OCI-LY1 (cell line): Measurements from ENCODE around the gene OPN4.

Experiments
- CTCF ChIP-seq: fragments of 200-600 bp; sonication (generic), shearing (Covaris generic); IDR thresholded peaks from 2 replicates; pipeline ENCODE4 v1.5.1; 2017; ENCODE audit warnings: mild to moderate bottlenecking, antibody characterized with exemption, low read length, moderate library complexity, mixed read lengths
- EZH2 ChIP-seq: fragments of 200-600 bp; sonication (generic), shearing (Covaris generic); IDR thresholded peaks from 2 replicates; pipeline ENCODE4 v1.8.0; 2017; ENCODE audit warnings: borderline replicate concordance, mixed run types, mild to moderate bottlenecking, antibody characterized with exemption, low read length, moderate library complexity, mixed read lengths

GRCh38 chr10:86613905-86614304 lies 40.4 kb upstream of the OPN4 start:
- TF ChIP-seq EZH2 (no peak), CTCF (no peak)
